NCI-H128 (cell line): Measurements from ENCODE around the gene RPL22.

Experiments
- DNase-seq: peaks from one replicate; lab custom pipeline; 2025; ENCODE audit not compliant: unreplicated experiment; lab: John Stamatoyannopoulos, UW

Gene RPL22

GRCh38 chr1:6199298-6200187 is at the start of gene RPL22:
RPL22 (minus strand) TSS chr1:6199595; CDS start chr1:6199573, 22 bp downstream.
- peak; percentile 100 for DNase-seq

- no peak for DNase-seq
Measured at GRCh38 chr1:6248161-6248776, 48.9 kb upstream of the RPL22 start.

GRCh38 chr1:6247651-6248050 is 48.3 kb upstream of the RPL22 start:
- no peak for DNase-seq

GRCh38 chr1:6246497-6247467 is 47.4 kb upstream of the RPL22 start:
- peak; percentile 79 for DNase-seq

- peak; percentile 75 for DNase-seq
Measured at GRCh38 chr1:6245869-6246496, 46.6 kb upstream of the RPL22 start.

GRCh38 chr1:6245086-6245868 is 45.9 kb upstream of the RPL22 start:
- peak; percentile 70 for DNase-seq

- DNase-seq: no peak
Measured at GRCh38 chr1:6244401-6245049, 45.1 kb upstream of the RPL22 start.

GRCh38 chr1:6243993-6244392 is 44.6 kb upstream of the RPL22 start, which contains the start of gene HES3:
HES3 (plus strand) TSS chr1:6244179; CDS start chr1:6244366, 187 bp downstream.
- no peak for DNase-seq

- no peak for DNase-seq
Measured at GRCh38 chr1:6243053-6243834, 43.8 kb upstream of the RPL22 start.

GRCh38 chr1:6241887-6242740 is 42.7 kb upstream of the RPL22 start:
- no peak for DNase-seq

- no peak for DNase-seq
Measured at GRCh38 chr1:6241107-6241886, 41.9 kb upstream of the RPL22 start.

- DNase-seq: peak; percentile 65
Measured at GRCh38 chr1:6239950-6240768, 40.8 kb upstream of the RPL22 start.

GRCh38 chr1:6239213-6239752 is 39.9 kb upstream of the RPL22 start:
- DNase-seq: no peak

- no peak for DNase-seq
Measured at GRCh38 chr1:6237093-6237492, 37.7 kb upstream of the RPL22 start.

GRCh38 chr1:6235296-6235677 is 35.9 kb upstream of the RPL22 start:
- no peak for DNase-seq
